Neural cell (in vitro differentiated cells): ENCODE measurements around the gene TBR1.

ENCODE experiments used
- CTCF ChIP-seq: fragments of 450-650 bp; IDR thresholded peaks from 2 replicates; pipeline ENCODE4 v1.5.1; 2014; ENCODE audit warnings: antibody characterized with exemption, mild to moderate bottlenecking, moderate library complexity; ENCODE audit not compliant: poor library complexity, severe bottlenecking
- EP300 ChIP-seq: fragments of 450-650 bp; conservative IDR thresholded peaks from 2 replicates; pipeline ENCODE4 v1.6.1; 2014; ENCODE audit warnings: antibody characterized with exemption, mild to moderate bottlenecking, moderate library complexity; ENCODE audit not compliant: poor library complexity, severe bottlenecking
- EZH2 ChIP-seq: fragments of 200-600, 300-800 bp; shearing (Covaris generic), sonication (generic); IDR thresholded peaks from 2 replicates; pipeline ENCODE4 v1.6.1; 2014; ENCODE audit warnings: antibody characterized with exemption, low read length, borderline replicate concordance, mild to moderate bottlenecking; ENCODE audit not compliant: insufficient read depth, poor library complexity, severe bottlenecking
- POLR2AphosphoS5 ChIP-seq: IDR thresholded peaks from 2 replicates; pipeline ENCODE4 v1.6.1; 2012
- RAD21 ChIP-seq: fragments of 450-650 bp; conservative IDR thresholded peaks from 2 replicates; pipeline ENCODE4 v1.6.1; 2014; ENCODE audit warnings: antibody characterized with exemption, mild to moderate bottlenecking, moderate library complexity
- REST ChIP-seq: IDR thresholded peaks from 2 replicates; pipeline ENCODE4 v1.6.1; 2012; ENCODE audit warnings: borderline replicate concordance
- TAF1 ChIP-seq: IDR thresholded peaks from 2 replicates; pipeline ENCODE4 v1.6.1; 2012; ENCODE audit warnings: low read depth

DNA sequence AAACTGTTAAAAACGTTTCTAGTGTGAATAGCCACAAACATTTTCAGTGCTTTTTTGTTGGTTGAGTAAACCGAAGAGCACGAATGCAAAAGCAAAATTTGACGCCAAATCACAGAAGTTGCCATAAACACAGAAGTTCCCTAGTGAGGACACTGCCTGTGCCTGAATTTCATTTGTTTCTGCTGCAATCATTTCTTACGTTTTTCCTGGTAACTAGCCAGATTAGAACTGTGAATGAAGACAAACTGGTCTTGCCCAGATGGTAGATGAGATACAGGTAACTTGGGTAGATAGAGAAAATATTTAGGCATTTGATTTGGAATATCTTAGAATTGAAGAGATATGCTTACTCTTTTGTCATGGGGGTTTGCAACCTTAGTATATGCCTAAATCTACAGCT lies 9.8 kb upstream of the TBR1 start:
- TF ChIP-seq REST, result no peak
- TF ChIP-seq CTCF, result no peak
- no peak for TF ChIP-seq EP300
- no peak for TF ChIP-seq POLR2AphosphoS5
- TF ChIP-seq EZH2, result no peak
- no peak for TF ChIP-seq TAF1
- no peak for TF ChIP-seq RAD21
